HCT116 (cell line): ENCODE measurements around the gene NANOS1.

Experiments used
- POLR2A ChIP-seq: IDR thresholded peaks from 2 replicates; pipeline ENCODE4 v1.7.0; 2011; ENCODE audit warnings: borderline replicate concordance; ENCODE audit not compliant: insufficient read depth, insufficient read length; ENCODE audit errors: extremely low read depth
- YY1 ChIP-seq: IDR thresholded peaks from 2 replicates; pipeline ENCODE4 v1.6.1; 2011; ENCODE audit warnings: low read length, low read depth, moderate library complexity, mild to moderate bottlenecking; ENCODE audit not compliant: insufficient replicate concordance; ENCODE audit errors: extremely low read depth
- TF ChIP-seq, protein P1 (sequence below), 3 experiments: fragments of 200-600 bp in 1 of 3; sonication (generic) in 1 of 3; IDR thresholded peaks in 2 of 3; conservative IDR thresholded peaks in 1 of 3; 2 replicates each; pipeline ENCODE4 v1.5.1; 2012 to 2017; ENCODE audit warnings: low read depth in 2 of 3, low read length in 2 of 3, antibody characterized with exemption in 1 of 3, borderline replicate concordance in 1 of 3, control low read depth in 1 of 3, mild to moderate bottlenecking in 1 of 3, mixed read lengths in 1 of 3, mixed run types in 1 of 3, moderate library complexity in 1 of 3; ENCODE audit not compliant: insufficient read depth in 1 of 3
- TF ChIP-seq, protein P2 (sequence below): IDR thresholded peaks from 2 replicates; pipeline ENCODE4 v1.6.1; 2012
- TF ChIP-seq, protein P3 (sequence below): IDR thresholded peaks from 2 replicates; pipeline ENCODE4 v1.6.1; 2011; ENCODE audit warnings: mild to moderate bottlenecking, low read length, moderate library complexity; ENCODE audit not compliant: insufficient replicate concordance; ENCODE audit errors: extremely low read depth

DNA sequence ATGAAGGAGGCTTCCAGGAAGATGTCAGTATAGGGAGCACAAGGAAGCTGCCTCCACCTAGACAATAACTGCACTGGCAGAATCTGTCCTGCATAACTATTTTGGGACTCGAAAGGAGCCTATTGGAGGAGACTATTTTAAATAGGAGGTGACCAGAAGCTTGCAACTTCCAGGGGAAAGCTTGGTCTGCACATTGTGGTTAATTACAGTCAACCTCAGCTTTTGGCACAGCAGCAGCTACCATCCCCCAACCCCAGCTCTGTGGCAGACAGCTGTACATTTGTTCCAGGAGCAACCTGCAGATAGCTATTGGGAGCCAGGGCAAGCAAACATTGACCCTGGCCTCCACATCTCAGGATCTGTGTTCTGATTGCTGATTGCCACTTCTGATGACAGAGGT is 46.3 kb upstream of the NANOS1 start:
- TF ChIP-seq, protein P1, sequence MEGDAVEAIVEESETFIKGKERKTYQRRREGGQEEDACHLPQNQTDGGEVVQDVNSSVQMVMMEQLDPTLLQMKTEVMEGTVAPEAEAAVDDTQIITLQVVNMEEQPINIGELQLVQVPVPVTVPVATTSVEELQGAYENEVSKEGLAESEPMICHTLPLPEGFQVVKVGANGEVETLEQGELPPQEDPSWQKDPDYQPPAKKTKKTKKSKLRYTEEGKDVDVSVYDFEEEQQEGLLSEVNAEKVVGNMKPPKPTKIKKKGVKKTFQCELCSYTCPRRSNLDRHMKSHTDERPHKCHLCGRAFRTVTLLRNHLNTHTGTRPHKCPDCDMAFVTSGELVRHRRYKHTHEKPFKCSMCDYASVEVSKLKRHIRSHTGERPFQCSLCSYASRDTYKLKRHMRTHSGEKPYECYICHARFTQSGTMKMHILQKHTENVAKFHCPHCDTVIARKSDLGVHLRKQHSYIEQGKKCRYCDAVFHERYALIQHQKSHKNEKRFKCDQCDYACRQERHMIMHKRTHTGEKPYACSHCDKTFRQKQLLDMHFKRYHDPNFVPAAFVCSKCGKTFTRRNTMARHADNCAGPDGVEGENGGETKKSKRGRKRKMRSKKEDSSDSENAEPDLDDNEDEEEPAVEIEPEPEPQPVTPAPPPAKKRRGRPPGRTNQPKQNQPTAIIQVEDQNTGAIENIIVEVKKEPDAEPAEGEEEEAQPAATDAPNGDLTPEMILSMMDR (IDR thresholded peaks at IDR 0.05 in 2 of 3, conservative IDR thresholded peaks at IDR 0.05 in 1 of 3; ENCODE audit: borderline replicate concordance in 1 of 3, insufficient read depth in 1 of 3, low read depth in 2 of 3, low read length in 2 of 3), result no peak
- TF ChIP-seq YY1 (no peak), POLR2A (no peak)
- TF ChIP-seq, protein P2, sequence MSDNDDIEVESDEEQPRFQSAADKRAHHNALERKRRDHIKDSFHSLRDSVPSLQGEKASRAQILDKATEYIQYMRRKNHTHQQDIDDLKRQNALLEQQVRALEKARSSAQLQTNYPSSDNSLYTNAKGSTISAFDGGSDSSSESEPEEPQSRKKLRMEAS, result no peak
- TF ChIP-seq, protein P3, sequence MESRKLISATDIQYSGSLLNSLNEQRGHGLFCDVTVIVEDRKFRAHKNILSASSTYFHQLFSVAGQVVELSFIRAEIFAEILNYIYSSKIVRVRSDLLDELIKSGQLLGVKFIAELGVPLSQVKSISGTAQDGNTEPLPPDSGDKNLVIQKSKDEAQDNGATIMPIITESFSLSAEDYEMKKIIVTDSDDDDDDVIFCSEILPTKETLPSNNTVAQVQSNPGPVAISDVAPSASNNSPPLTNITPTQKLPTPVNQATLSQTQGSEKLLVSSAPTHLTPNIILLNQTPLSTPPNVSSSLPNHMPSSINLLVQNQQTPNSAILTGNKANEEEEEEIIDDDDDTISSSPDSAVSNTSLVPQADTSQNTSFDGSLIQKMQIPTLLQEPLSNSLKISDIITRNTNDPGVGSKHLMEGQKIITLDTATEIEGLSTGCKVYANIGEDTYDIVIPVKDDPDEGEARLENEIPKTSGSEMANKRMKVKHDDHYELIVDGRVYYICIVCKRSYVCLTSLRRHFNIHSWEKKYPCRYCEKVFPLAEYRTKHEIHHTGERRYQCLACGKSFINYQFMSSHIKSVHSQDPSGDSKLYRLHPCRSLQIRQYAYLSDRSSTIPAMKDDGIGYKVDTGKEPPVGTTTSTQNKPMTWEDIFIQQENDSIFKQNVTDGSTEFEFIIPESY, result no peak
